HG03521 (cell line): ENCODE measurements around the gene PKNOX2.

Experiments
- ATAC-seq: cut with Tn5 transposase; IDR thresholded peaks from one replicate; pipeline ENCODE4 v1.9.1; 2021; ENCODE audit warnings: mild to moderate bottlenecking, moderate library complexity; ENCODE audit not compliant: unreplicated experiment

The PKNOX2 gene

DNA sequence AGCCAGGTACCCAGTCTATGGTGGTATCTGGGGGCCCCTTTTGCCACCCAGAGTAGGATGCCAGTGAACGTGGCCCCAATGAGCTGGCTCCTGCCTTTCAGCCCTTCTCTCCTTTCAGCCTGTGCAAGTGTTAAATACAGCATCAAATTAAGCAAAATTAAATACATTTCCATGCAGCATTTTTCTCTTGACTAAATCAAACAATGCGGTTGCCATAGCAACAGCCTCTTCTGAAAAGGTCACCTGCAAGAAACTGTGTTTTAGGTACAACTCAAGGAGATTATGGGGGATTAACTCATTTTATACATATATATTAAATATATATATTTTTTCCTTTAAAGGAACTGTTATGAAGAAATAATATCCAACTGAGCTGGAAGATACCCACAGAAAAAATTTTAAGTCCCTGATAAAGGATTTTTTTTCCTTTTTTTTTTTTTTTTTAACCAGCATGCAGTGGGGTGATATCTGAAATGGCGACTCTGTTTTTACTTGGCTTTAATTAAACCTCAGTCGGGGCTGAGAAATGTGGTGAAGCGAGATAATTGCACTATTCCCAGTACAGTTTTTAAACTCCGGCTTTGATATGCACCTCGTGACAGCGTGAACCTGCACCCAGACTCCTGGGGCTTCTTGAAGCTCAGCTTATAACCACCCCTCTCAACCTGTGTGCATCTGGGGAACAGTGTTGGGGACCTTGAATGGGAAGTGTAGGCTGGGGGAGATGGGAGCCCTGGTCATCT is 115.3 kb downstream of the PKNOX2 start:
- no peak for ATAC-seq

GRCh38 chr11:125280646-125281045 is 116.1 kb downstream of the PKNOX2 start:
- no peak for ATAC-seq

DNA sequence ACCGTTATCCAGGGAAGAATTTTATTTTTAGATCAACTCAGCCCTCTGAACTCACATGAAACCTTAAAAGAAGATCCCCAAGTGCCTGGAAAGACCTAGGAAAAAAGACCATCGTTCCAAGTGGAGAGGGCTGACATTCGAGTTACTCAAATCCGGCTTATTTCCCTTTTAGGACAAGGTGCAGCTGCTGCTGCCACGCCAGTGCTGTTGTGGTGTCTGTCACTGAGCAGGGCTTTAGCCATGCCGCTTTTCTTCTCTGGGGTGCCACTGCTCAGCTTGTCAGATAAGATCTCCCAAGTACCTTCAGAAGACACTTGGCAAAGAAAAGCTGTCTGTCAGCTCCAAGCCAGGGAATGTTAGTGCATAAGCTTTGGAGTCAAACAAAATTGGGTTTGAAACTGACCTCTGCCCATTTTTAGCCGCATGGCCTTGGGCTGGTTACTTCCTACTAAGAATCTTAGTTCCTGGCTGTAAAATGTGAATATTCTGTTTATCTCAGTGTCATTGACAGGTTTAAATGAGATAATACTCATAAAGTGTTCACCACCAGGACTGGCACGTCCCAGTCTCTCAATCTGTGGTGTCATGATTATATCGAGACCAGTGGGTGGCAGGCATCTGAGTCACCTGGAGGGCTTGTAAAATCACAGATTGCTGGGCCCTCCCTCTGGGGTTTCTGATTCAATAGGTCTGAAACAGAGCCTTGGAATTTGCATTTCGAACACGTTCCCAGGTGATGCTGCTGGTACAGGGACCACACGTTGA is 117.5 kb downstream of the PKNOX2 start:
- no peak for ATAC-seq

- ATAC-seq = no peak
These were observed 118.0 kb downstream of the PKNOX2 start for GRCh38 chr11:125282596-125282914.

GRCh38 chr11:125284245-125284850 is 119.8 kb downstream of the PKNOX2 start:
- ATAC-seq = no peak

GRCh38 chr11:125285844-125286243 is 121.3 kb downstream of the PKNOX2 start:
- ATAC-seq = no peak

- no peak for ATAC-seq
These were observed 121.9 kb downstream of the PKNOX2 start for GRCh38 chr11:125286486-125286885.

DNA sequence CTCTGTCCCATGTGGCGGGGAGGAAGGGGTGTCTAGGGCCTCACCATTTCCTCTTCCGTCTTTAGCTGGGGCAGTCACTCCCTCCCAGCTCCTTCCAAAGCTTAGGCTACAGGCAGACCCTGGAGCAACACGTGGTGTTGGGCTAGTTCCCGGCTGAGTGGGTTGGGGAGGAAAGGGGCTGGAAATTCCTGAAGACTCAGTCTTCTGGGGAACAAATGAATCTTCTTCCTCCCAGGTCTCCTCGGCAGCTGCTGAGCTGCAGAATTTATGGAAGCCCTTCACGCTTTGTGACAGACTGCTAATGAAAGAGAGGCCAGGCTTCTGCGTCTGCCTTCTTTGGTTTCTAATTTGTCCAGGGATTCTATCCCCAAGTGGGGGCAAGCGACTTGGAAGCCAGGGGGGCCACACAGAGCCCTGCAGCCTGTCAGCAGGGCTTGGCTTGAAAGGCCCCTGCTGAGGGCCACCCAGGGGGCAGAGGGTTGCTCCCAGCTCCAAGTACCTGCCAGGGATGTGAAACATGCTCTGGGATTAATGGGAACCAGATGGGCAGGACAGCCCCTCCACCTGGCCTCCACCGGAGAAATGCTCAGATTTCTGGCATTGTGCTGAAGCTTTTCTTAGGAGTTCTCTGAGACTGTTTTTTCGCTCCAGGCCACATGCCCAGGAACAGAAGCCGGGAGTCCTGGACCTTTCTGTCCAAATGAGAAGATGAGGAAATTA is 123.1 kb downstream of the PKNOX2 start:
- no peak for ATAC-seq

DNA sequence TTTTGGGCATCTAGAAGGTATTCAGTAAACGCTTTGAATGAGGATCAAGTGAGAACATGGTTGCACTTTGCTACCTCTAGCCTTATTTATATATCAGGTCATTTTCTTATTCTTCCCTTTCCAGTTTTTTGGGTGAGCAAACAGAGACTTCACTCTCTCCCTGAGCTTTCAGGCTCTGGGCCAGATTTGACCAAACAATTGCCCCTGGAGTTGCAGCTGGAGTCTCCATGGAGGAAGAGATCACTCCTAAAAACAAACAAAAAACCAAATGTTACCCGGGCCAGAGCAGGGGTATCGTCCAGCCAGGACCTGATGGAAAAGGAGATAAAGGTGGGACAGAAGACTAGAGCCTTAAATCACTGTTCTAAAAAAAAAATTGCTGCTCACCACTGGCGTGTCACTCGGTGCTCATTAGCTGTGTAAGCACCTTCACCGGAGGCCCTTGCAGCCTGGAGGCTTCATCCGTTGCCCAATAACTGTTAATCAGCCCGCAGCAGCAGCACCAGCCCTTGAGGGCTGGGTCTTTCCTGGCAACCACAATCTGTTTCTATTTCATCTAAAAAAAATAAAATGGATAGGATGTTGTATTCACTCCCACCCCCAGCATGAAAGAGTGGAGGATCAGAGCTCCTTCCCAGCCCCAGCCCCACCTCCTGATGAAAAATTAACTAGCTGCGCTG is 125.0 kb downstream of the PKNOX2 start:
- no peak for ATAC-seq

DNA sequence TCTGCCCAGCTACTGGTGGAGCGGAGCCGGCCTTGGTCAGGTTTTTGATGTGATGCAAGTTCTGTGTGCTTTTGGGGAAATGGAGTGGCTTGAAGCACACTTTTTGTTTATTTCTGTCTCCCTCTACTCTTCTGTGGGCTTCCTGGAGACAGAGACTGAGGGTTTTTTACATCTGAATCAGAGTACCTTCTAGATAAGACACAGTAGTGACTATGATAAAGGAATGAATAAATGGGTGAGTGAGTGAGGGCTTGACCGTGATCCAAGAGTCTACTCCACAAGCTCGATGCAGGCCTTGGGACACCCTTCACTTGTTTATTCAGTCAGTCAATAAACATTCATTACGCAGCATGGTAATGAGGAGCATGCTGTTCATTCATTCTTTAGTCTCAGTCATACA is 125.7 kb downstream of the PKNOX2 start:
- no peak for ATAC-seq

- no peak for ATAC-seq
These were observed 127.5 kb downstream of the PKNOX2 start for GRCh38 chr11:125292100-125292499.

DNA sequence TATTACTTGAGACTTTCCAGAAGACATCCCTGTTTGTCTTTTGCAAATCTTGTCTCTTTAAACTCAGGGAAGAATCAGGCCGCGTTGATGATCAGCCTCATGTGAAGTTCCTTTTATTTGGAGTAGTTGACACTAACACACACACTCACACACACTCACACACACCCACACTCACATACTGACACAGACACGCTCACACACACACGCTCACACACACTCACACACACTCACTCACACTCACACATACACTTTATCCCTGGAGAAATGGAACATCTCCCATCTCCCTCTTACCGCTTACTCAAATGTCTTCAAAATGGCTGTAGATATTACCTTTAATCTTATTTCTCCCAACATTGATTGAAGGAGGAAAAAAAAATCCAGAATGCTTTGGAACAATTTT is 129.0 kb downstream of the PKNOX2 start:
- ATAC-seq = no peak

DNA sequence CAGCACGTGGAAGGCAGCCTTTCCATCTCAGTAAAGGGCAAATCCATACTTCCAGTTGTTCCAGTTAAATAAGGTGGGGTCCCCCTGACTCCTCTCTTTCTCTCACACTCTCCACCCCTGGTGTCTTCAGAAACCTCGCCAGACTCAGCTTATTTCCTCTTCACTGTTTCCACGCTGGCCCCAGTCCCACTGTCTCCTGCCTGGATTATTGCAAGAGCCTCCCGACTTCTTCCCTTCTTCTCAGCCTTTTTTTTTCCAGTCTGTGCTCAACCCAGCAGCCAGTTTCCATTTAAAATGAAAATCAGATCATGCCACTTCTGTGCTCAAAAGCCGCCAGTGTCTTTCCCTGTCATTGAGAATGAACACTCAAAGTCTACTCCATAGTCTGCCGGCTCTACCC is 131.4 kb downstream of the PKNOX2 start:
- ATAC-seq = no peak

DNA sequence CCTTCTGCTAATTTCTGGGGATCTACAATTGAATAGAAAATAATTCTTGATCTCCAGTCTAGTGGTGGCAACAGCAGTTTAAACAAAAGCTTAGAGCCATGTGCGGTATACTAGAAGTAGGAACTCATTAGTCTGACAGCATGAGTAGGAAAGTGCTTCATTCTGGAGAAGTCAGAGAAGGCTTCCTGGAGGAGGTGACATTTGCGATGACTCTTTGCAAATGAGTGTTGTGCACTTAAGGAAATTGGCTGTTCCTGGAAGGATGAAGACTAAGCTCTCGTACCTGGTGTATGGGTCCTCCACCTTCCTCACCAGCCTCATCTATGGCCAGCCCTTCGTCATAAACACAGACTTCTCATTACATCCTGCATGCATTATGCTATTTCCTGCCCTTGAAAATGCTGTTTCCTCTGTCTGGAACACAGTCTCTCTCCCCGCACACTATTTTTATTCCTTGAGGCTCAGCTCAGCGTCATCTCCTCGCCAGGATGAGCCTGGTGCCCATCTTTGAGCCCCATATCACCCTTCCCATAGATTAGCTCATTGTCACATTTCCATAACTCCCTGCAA is 132.9 kb downstream of the PKNOX2 start:
- no peak for ATAC-seq

DNA sequence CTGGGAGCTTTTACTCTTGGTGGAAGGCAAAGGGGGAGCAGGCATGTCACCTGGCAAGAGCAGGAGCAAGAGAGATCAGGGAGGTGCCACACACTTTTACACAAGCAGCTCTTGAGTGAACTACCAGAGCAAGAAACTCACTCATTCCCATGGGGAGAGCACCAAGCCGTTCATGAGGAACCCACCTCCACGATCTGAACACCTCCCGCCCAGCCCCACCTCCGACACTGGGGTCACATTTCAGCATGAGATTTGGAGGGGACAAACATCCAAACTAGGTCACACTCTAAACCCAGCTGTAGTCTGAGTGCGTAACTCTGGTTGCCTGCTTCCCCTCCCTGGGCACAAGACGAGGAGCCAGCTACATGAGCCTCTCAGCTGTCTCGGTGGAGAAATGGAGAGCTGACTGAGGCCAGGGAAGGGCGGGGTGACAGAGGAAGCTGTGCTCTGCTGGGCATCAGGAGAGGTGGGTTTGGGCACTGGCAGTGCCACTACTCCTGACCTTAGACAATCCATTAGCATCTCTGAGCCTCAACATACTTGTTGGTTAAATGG is 134.6 kb downstream of the PKNOX2 start:
- no peak for ATAC-seq

GRCh38 chr11:125299821-125300220 is 135.3 kb downstream of the PKNOX2 start:
- no peak for ATAC-seq

GRCh38 chr11:125300791-125301218 is 136.3 kb downstream of the PKNOX2 start:
- ATAC-seq = no peak

- ATAC-seq = no peak
These were observed 136.8 kb downstream of the PKNOX2 start for GRCh38 chr11:125301346-125301745.

GRCh38 chr11:125303186-125303585 is 138.6 kb downstream of the PKNOX2 start:
- ATAC-seq = no peak

DNA sequence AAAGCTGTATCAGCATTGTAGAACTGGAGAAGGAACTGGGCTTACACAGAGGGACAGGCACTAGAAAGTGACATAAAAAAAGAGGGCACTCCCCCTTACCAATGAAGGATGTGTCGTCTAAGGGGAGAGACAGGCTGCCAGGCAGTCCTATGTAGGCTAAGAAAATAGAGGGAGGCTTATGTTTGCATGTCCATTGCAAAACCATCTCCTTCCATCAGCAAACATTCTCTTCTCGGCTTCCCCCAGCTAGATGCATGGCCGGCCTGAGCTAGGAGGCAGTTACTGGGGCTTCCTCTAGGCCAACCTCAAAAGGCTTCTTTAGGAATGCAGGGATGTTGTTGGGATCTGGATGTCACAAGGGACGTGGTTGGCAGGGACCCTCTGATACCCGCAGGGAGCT is 139.1 kb downstream of the PKNOX2 start:
- no peak for ATAC-seq
